Muscle of leg (tissue), 11 donors: ENCODE measurements around the gene SHB. TPM values are rescaled to one million over a fixed set of nuclear protein-coding genes. Genes with fewer than 3 reads are reported as not detected.

Experiments
- DNase-seq: peaks from one replicate; pipeline ENCODE4 v3.0.0; 2013
- H3K27ac ChIP-seq: one replicate; pipeline ENCODE4 v1.5.1; 2013; ENCODE audit warnings: mild to moderate bottlenecking, low read length, control low read depth
- H3K27me3 ChIP-seq: one replicate; pipeline ENCODE4 v1.6.1; 2013; ENCODE audit warnings: low read length; ENCODE audit not compliant: control insufficient read depth, insufficient read depth
- H3K36me3 ChIP-seq: one replicate; pipeline ENCODE4 v1.6.1; 2013; ENCODE audit warnings: low read length; ENCODE audit not compliant: control insufficient read depth, insufficient read depth
- H3K4me1 ChIP-seq: one replicate; pipeline ENCODE4 v1.6.1; 2013; ENCODE audit warnings: low read length; ENCODE audit not compliant: control insufficient read depth, insufficient read depth
- H3K4me3 ChIP-seq: one replicate; pipeline ENCODE4 v1.5.1; 2013; ENCODE audit warnings: low read length, control low read depth
- H3K9me3 ChIP-seq: replicated peaks from 2 replicates; pipeline ENCODE4 v1.6.1; 2013; ENCODE audit warnings: low read depth, low read length; ENCODE audit not compliant: control insufficient read depth
- WGBS: methylation state at CpG from one replicate; pipeline ENCODE4 v1.1.5; 2013; ENCODE audit warnings: missing lambda C conversion rate; ENCODE audit not compliant: insufficient coverage; 5-methylcytosine and 5-hydroxymethylcytosine counted together
- polyA plus RNA-seq, 8 donors: library from polyadenylated mRNA; unstranded; fragments of 120-200 nt; gene quantifications; one replicate each; pipeline versions ENCODE4 v1.2.1 to v1.2.3, GENCODE V29; 2013; ENCODE audit warnings: inconsistent platforms in 1 of 8, low replicate concordance in 1 of 8; ENCODE audit not compliant: insufficient read length in 8 of 8, insufficient read depth in 1 of 8
- total RNA-seq: library from RNA; stranded (reverse); fragments of 120-200 nt; gene quantifications from one replicate; pipeline ENCODE4 v1.2.4, GENCODE V29; 2013

Gene SHB
- total and polyA plus RNA-seq, 9 donors, result 5.0 to 9.1 (median 6.2) TPM

DNA sequence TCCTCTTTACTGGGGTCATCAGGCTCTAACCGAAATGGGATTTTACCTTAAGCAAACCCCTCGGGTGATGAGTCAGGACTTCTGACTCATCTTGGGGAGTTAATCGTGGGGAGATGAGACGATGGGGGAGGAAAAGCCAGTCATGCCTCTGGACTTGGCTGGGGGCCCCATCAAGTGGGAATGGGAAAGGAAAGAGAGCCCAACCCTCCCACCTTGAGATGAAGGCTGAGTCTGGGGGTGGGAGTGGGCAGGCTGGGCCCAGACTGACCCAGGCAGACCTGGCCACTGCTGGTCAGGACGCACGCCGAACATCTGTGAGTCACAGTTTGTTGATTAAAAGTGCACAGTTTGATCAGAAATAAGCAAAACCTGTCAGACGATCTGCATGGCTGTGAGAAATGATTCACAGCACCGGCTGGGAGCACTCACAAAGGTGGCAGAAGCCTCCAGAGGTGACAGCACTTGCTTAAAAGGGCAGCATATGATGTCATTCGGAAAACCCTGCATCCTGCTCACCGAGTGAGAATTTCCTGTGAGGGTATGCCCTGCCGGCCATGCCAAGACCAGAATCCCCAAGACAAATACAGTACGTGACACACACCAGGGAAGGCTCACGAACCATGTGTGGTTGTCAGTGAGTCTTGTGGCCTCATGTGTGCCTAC, 115.1 kb downstream of the SHB start:
- Histone ChIP-seq H3K9me3 (no peaks in the 10 kb centered on the region), H3K4me1 (peaks cover 11% of the 10 kb centered on the region), H3K36me3 (peaks cover 30% of the 10 kb centered on the region), H3K27me3 (no peaks in the 10 kb centered on the region), H3K4me3 (no peak overlapping the region), H3K27ac (peak overlapping the region; percentile 51)
- WGBS, result 64% methylated on average over 9 of the region's 14 CpGs
- DNase-seq, result no peak

GRCh38 chr9:37953206-37953774, 115.7 kb downstream of the SHB start:
- Histone ChIP-seq H3K9me3 (no peaks in the 10 kb centered on the region), H3K27me3 (no peaks in the 10 kb centered on the region), H3K4me3 (no peak overlapping the region), H3K27ac (no peak overlapping the region), H3K4me1 (peaks cover 11% of the 10 kb centered on the region), H3K36me3 (peaks cover 30% of the 10 kb centered on the region)
- WGBS, result 70% methylated on average over 1 of the region's 5 CpGs
- DNase-seq, result no peak

DNA sequence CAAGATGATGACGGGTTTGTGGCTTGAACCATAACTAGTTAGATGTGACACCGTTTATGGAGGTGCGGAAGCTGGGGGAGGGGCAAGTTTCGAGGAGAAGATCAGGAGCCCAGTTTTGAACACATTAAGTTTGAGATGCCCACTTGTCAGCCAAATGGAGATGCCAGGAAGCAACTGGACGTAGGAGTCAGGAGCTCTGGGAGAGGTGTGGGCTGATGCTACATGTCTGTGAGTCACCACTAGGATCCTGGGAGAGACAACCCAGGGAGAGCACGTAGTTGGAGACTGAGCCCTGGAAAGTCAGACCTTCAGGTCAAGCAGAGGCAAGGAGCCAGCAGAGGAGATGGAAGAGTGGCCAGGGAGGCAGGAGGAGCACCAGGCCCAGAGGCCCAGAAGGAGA, 116.3 kb downstream of the SHB start:
- Histone ChIP-seq H3K9me3 (no peaks in the 10 kb centered on the region), H3K4me1 (peaks cover 11% of the 10 kb centered on the region), H3K27me3 (no peaks in the 10 kb centered on the region), H3K36me3 (peaks cover 35% of the 10 kb centered on the region), H3K27ac (no peak overlapping the region), H3K4me3 (no peak overlapping the region)
- DNase-seq, result no peak
- 90% methylated on average over 6 of the region's 6 CpGs for WGBS

GRCh38 chr9:37951671-37952449, 117.2 kb downstream of the SHB start:
- WGBS, result 92% methylated on average over 8 of the region's 12 CpGs
- no peaks in the 10 kb centered on the region for H3K9me3 ChIP-seq
- H3K27ac ChIP-seq, result no peak overlapping the region
- H3K36me3 ChIP-seq, result peaks cover 43% of the 10 kb centered on the region
- H3K4me1 ChIP-seq, result peaks cover 11% of the 10 kb centered on the region
- H3K27me3 ChIP-seq, result no peaks in the 10 kb centered on the region
- H3K4me3 ChIP-seq, result no peak overlapping the region
- DNase-seq, result no peak

DNA sequence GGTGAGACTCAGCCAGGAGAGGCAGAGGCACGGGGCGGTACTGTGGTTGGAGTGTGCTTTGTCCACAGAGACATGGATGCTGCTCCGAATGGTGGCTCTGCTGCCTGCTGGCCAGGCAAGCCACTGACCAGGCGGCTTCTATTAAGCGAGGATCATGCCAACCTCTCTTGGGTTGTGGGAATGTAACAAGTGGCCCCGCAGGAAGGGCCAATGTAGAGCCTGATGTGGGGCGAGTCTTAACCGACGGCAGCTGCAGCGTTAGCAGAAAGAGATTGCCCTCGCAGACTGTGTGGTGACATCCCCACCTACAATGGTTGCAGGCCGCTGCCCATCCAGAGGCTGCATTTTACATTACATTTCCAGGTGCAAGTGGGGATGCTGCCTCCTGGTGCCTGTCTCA, 118.5 kb downstream of the SHB start:
- no peaks in the 10 kb centered on the region for H3K27me3 ChIP-seq
- H3K36me3 ChIP-seq, result peaks cover 47% of the 10 kb centered on the region
- H3K9me3 ChIP-seq, result no peaks in the 10 kb centered on the region
- H3K4me1 ChIP-seq, result peaks cover 11% of the 10 kb centered on the region
- WGBS, result 94% methylated on average over 7 of the region's 12 CpGs
- H3K27ac ChIP-seq, result no peak overlapping the region
- no peak for DNase-seq
- H3K4me3 ChIP-seq, result no peak overlapping the region

GRCh38 chr9:37949576-37949975, 119.5 kb downstream of the SHB start:
- Histone ChIP-seq H3K36me3 (peaks cover 47% of the 10 kb centered on the region), H3K4me3 (no peak overlapping the region), H3K9me3 (no peaks in the 10 kb centered on the region), H3K4me1 (peaks cover 15% of the 10 kb centered on the region), H3K27me3 (no peaks in the 10 kb centered on the region), H3K27ac (no peak overlapping the region)
- WGBS, result 75% methylated on average over 5 of the region's 8 CpGs
- DNase-seq, result no peak

- Histone ChIP-seq H3K4me3 (no peak overlapping the region), H3K27ac (no peak overlapping the region), H3K4me1 (peaks cover 19% of the 10 kb centered on the region), H3K9me3 (no peaks in the 10 kb centered on the region), H3K36me3 (peaks cover 40% of the 10 kb centered on the region), H3K27me3 (no peaks in the 10 kb centered on the region)
- DNase-seq, result no peak
- 82% methylated on average over 16 of the region's 20 CpGs for WGBS
These were observed 120.5 kb downstream of the SHB start for GRCh38 chr9:37948417-37948980.

GRCh38 chr9:37947977-37948376, 121.0 kb downstream of the SHB start:
- WGBS, result 85% methylated on average over 6 of the region's 9 CpGs
- H3K4me3 ChIP-seq, result no peak overlapping the region
- no peak overlapping the region for H3K27ac ChIP-seq
- H3K4me1 ChIP-seq, result peaks cover 23% of the 10 kb centered on the region
- H3K36me3 ChIP-seq, result peaks cover 40% of the 10 kb centered on the region
- no peaks in the 10 kb centered on the region for H3K9me3 ChIP-seq
- DNase-seq, result no peak
- H3K27me3 ChIP-seq, result no peaks in the 10 kb centered on the region

GRCh38 chr9:37947471-37947870, 121.6 kb downstream of the SHB start:
- Histone ChIP-seq H3K27me3 (no peaks in the 10 kb centered on the region), H3K9me3 (no peaks in the 10 kb centered on the region), H3K4me3 (no peak overlapping the region), H3K4me1 (peaks cover 23% of the 10 kb centered on the region), H3K27ac (no peak overlapping the region), H3K36me3 (peaks cover 43% of the 10 kb centered on the region)
- 75% methylated on average over 4 of the region's 7 CpGs for WGBS
- DNase-seq, result no peak

DNA sequence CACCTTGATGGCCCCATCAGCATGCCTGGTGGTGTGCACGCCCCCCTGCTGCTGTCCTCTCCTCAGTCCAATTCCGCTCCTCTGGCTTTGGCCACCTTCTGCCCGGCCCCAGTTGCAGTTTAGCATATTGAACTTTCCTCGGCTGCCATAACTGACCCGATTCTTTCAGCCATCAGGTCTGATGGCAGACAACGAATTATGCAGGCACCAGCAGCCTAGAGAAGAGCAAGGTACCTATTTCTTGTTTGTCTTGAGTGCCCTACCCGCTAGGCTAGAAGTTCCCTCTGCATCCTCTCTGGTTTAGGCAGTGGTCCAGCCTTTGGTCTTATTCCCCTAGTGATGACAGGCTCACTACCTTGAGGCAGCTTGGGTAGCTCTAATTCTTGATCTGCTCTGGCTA, 122.1 kb downstream of the SHB start:
- Histone ChIP-seq H3K4me3 (no peak overlapping the region), H3K4me1 (peaks cover 23% of the 10 kb centered on the region)
- 94% methylated on average over 6 of the region's 7 CpGs for WGBS

More for the DNA sequence above, 122.1 kb downstream of the SHB start:
- Histone ChIP-seq H3K9me3 (no peaks in the 10 kb centered on the region), H3K36me3 (peaks cover 43% of the 10 kb centered on the region), H3K27me3 (no peaks in the 10 kb centered on the region), H3K27ac (no peak overlapping the region)
- no peak for DNase-seq
